GM18511 (cell line): ENCODE results near the gene TAS2R19.

Experiments
- ATAC-seq: cut with Tn5 transposase; IDR thresholded peaks from one replicate; pipeline ENCODE4 v1.9.1; 2021; ENCODE audit warnings: mild to moderate bottlenecking, moderate library complexity; ENCODE audit not compliant: unreplicated experiment

TAS2R19 gene

DNA sequence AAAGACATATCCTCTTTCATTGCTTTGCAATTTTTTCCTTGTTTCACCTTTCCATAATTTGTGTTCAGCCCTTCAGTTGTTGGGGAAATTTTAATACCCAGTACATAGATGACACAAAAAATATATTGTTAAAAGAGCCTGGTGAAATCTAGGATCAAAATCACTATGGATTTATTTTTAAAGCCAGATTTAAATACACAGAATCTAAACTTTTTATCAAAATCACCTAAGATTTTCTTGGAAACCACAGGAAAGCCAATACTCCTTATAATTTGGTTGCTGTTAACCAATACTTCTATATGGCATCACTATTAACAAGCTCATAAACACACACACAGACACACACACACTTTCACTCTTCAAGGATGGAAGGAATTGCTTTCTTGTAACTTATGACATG is 24.2 kb downstream of the TAS2R19 start, which contains the start of gene TAS2R20:
Gene TAS2R20, minus strand, starts transcription at position 101 of the 400 bp plus-strand sequence. CDS start 429 bp downstream, outside the sequence.
- no peak for ATAC-seq

DNA sequence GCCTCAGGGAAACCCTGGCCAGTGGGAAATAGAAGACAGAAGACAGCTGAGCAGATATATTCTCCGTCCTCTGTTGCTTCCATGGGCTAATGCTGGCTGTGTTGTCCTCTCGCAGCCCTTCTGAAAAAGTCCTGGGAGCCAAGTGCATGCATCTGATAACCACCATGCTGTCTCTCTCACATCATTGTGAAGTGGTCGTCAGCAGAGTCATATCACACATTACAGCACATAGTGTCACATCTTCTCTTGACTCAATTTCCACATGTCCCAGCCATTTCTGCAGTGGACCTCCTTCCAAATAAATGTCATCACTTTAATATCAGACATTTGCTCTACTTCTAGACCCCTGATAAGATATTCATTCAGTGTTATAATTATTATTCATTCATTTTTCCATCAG is 28.1 kb downstream of the TAS2R19 start:
- no peak for ATAC-seq

DNA sequence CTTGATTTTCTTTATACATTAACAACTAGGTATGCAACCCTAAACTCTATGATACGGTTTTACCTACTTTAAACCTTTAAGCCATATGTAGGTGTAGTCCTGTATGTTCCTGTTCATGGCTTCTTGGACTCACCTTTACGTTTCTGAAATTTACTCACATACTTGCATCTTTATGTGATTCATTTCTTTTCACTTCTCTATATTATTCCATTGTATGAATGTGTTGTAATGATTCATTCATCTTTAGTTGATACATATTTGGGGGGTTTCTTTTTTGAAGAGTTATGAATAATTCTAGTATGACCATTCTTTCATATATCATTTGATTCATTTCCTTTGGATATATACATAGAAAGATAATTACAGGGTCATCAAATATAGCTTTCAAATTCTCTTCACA is 33.3 kb downstream of the TAS2R19 start:
- no peak for ATAC-seq

DNA sequence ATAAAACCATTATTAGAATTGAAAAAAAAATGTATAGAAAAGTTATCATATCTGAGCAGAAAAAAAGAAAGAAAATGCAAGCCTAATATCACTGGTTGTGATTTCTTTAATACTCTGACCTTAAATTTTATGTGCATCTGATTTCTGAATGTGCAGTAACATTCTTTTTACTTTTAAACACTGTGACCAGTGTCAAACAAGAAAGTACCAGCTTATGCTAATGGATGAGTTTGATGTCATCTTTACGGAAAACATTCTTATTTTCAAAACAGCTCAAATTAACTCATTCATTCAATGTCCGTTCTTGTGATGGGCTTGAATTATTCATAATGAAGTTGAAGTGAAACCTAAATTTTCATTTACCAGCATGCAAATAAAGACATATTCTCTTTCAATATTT is 35.6 kb downstream of the TAS2R19 start, which contains the start of gene TAS2R50:
Gene TAS2R50, minus strand, starts transcription at position 101 of the 400 bp plus-strand sequence. Its CDS starts 52 bp downstream, at position 49.
- no peak for ATAC-seq

DNA sequence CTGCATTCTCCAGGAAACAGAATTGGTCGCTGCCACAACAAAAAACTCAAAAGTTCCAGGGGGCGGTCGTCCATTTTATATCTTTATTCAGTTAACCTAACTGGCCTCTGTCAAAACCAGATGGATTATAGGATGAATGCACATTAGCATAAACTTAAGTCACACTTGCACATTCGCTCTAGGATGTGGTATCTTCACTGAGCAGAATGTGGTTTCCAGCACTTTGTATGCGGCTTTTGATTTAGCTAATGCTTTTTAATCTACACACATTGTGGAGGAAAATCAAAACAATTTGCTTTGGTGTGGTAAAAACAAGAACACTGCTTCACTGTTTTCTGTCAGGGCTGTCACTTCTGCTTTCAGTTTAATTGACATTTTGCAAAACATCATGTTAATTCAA is 40.2 kb downstream of the TAS2R19 start:
- ATAC-seq: no peak

DNA sequence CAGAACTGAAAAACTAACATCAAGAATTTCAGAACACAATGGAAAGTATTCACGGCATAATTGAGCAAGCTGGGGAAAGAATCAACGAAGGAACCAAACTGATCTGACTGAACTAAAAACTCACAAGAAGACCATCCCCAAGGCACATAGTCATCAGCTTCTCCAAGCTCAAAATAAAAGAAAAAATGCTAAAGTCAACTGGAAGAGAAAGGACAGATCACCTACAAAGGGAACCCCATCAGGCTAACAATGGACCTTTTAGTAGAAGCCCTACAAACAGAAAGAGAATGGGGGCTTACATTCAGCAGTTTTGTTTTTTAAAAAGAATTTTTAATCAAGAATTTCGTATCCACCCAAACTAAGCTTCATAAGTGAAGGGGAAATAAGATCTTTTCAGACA is 47.5 kb downstream of the TAS2R19 start:
- ATAC-seq: no peak
